Iris pigment epithelial cell (primary cell): ENCODE data around the gene SH3RF1.
"Not testable (repeated sequence)": the region's sequence is repeated elsewhere in the genome, so short reads cannot be mapped to it uniquely, and the experiment has no call there.

Source experiments
- DNase-seq: peaks from one replicate; pipeline ENCODE4 v3.0.0-alpha.2; 2011; ENCODE audit warnings: low read depth

The SH3RF1 gene

DNA sequence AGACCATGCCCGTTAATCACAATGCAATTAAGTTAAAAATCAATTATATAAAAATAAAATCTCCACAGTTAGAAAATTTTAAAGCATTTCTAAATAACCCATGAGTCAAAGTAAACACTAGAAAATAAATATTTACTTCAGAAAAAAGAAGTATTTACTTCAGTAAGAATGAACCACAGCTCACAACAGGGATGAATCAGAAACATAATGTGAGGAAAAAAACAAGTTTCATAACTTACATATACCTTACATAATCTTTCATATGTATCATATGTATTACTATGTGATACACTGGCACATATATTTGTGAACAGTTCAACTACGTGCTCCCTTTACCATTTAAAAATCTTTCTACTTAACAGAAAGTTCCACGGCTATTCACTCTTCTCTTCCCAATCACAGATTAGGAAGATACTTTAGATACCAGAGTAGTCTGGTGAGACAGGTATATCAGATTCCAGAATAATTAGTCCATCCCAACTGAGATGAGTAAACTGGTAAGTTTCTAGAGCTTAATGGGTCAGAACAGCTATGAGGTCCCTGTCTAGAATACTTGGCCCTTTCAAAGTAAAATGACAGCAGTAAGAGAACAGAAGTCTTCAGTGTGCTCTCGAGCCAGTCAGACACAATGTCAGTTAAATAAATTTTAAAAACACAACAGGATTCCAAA is 70.3 kb downstream of the SH3RF1 start:
- no peak for DNase-seq

DNA sequence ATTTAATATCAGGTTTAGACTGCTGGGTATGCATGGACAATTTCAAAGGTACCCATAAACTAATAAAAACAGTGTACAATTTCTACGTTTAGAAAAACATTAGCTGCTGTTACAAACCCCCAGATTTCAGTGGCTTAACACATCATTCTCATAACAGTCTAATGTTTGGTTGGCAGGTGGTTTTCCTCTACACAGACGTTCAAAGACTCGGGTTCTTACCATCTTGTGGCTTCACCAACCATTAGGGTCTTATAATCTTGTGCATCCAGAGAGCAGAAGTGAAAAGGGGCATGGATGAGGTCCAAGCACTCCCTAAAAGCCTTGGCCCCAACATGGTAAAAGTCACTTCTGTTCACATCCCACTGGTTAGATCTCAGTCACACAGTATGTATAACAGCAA is 71.6 kb downstream of the SH3RF1 start:
- DNase-seq, result no peak

GRCh38 chr4:169198167-169198566 is 72.6 kb downstream of the SH3RF1 start:
- no peak for DNase-seq

- DNase-seq, result not testable (repeated sequence)
Measured at GRCh38 chr4:169197206-169197605, 73.5 kb downstream of the SH3RF1 start.

DNA sequence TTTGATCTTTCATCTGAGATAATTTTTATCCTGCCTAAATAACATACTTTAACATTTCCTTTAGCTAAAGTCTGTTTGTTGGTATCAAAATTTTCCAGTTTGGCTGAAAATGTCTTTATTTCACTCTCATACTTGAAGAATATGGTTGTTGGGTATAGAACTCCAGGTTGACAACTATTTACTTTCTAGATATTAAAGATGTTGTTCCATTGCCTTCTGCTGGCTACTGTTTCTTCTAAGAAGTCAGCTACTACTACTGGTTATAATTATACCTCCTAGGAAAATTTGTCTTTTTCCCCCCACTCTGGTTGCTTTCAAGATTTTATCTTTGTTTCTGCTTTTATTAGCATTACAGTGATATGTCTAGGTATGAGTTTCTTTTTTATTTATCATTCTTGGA is 75.7 kb downstream of the SH3RF1 start:
- DNase-seq, result no peak

DNA sequence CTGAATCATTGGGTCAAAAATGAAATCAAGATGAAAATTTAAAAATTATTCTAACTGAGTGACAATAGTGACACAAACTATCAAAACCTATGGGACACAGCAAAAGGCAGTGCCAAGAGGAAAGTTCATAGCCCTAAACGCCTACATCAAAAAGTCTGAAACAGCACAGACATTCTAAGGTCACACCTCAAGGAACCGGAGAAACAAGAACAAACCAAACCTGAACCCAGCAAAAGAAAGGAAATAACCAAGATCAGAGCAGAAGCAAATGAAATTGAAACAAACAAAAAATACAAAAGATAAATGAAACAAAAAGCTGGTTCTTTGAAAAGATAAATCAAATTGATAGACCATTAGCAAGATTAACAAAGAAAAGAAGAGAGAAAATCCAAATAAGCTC is 80.8 kb downstream of the SH3RF1 start:
- not testable (repeated sequence) for DNase-seq

DNA sequence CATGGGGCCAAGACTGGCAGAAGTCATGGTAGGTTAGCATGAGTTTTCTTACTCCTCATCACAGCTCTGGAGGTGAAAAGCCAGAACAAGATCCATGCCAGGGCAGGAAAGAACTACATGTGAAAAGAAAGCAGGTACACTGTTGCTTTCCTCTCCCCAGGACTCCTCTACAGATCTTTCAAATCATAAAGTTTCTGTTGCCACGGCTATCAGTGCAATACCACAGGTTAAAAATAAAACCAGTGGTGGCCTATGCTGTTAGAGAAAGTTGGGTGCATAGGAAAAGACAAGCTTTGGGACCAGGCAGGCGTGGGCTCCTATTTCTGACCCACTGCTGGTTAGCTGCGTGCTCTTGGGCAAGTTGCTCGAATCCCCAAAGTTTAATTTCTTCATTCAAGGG is 81.4 kb downstream of the SH3RF1 start:
- no peak for DNase-seq

DNA sequence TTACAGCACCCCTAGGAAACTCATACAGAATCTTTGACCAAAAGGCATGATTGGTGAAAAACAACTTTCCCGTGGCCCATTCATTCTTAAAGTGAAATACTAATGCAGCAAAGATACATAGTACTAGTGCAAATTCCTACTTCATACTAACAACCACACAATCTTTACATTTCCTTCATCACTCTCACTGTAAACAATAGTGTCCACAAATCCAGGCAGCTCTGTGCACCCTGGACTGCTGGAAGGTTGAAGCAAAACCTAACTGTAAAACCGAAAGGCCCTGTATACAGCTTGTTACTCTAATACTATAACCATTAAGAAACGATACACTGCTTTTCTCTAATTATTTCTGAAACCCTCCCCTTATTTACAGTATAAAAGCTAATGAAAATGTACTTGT is 82.6 kb downstream of the SH3RF1 start:
- DNase-seq, result no peak

- peak; percentile 39 for DNase-seq
Measured at GRCh38 chr4:169185133-169185956, 85.4 kb downstream of the SH3RF1 start.

- no peak for DNase-seq
Measured at GRCh38 chr4:169184686-169185085, 86.1 kb downstream of the SH3RF1 start.

DNA sequence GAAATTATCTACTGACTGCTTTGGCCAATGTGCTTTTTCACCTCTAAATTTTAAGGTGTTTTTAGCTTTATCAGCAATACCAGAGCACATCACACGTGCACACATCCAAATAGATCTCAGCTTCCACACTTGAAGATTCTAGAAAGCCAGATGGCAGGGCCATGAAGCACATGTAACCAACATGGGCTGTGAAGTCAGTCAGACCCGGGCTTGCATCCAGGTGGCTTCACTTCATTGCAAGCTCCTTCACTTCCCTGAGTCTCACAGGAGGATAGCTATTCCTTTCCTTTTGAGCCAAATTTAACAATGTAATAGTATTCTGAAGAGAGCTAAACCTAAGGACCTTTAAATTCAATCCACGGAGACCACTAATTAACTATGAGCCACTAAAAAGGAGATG is 86.5 kb downstream of the SH3RF1 start:
- no peak for DNase-seq

- no peak for DNase-seq
Measured at GRCh38 chr4:169183581-169183980, 87.2 kb downstream of the SH3RF1 start.

GRCh38 chr4:169179609-169180521 is 90.9 kb downstream of the SH3RF1 start:
- peak; percentile 27 for DNase-seq

DNA sequence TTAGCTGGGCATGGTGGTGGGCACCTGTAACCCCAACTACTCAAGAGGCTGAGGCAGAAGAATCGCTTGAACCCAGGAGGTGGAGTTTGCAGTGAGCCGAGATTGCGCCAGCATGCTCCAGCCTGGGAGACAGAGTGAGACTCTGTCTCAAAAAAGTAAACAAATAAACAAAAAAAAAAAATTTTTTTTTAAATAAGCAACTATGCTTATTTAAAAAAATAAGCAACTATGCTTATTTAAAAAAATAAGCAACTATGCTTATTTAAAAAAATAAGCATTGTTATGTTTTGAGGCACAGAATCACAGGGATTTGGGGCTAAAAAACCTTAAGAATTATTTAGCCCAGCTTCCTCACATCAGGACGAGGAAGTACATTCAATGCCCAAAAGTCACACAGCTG is 92.7 kb downstream of the SH3RF1 start:
- DNase-seq, result not testable (repeated sequence)

- DNase-seq, result no peak
Measured at GRCh38 chr4:169175476-169175875, 95.3 kb downstream of the SH3RF1 start.

DNA sequence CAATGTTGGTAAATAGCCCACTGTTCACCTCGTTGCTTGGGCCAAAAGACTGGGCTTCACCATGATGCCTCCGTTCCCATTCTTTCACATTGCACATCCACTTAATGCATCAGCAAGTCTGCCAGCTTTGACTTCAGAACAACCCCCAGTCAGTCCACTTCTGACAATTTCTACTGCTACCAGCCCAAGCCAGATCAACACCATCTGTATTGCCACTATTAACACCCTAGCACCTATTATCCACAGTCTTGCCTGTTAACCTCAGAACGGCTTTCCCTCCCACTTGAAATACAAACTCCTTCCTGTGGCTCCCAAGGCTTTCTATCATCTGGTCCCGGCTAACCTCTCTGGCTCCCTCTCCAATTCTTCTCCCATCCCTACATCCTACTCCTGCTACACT is 95.7 kb downstream of the SH3RF1 start:
- DNase-seq, result no peak

- DNase-seq, result no peak
Measured at GRCh38 chr4:169174247-169174646, 96.5 kb downstream of the SH3RF1 start.

- no peak for DNase-seq
Measured at GRCh38 chr4:169167957-169168858, 102.5 kb downstream of the SH3RF1 start.

DNA sequence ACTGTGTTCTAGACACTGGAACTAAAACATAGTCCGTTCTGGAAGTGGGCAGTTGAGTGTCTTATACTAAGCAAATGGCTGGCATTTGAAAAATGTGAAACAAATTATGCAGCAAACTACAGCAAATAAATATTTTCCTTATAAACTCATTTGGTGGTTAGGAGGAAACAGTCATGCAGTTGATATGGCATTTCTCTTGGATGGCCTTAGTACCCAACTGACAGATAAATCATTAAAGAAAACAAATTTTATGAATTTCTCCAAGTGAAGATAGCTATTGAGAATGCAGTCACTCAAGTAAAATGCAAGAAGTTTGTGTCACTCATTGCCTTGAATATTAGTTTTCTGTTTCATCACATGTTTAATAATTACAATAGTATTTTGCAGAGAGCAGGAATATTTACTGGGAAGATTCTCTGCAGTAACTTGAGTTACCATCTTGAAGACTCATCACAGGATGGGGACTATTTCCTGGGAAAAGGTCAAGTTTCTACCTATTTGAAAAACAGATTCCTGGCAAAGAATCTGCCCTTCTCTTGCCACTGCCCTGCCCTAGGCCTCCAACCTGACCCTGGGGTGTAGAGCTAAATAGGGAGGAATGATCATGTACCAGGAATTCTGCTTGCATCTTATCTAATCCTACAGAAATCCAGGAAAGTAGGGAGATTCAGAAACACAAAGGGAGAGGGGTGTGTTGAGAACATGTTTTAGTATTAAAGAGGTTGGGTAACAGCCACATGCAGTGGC is 105.9 kb downstream of the SH3RF1 start:
- peak; percentile 54 for DNase-seq

DNA sequence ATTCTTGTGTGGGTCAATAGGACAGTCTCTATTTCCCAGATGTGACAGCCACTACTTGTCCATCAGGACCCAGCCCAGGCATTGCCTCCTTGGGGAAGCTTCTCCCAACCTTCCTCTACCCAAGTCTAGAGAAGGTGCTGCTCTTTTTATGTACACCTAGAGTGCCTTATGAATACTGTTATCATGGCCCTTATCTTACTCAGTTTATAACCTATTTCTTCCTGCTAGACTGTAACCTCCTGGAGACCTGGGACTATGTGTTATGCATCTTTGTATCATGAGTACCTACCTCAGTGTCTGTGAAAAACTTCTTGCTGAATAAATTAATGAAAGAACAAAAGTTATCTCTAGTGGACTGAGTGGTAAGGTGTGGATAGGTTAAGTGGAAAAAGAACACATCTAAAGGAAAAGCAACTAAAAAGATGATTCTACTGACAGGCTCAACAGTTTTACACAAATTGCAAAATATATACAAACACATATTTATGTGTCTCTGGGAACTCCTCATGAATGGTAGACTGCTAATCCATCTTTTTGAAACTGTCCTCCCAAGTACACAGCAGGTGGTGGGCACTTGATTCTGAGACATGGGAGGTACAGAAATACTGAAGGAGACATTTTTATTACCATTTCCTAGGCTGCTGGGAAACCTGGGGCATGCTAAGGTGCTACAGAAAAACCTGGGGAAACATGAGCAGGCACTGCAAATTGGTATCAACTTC is 106.6 kb downstream of the SH3RF1 start:
- DNase-seq, result no peak
